HCT116 (cell line): ENCODE measurements around the gene CERS4. TPM values are rescaled to one million over a fixed set of nuclear protein-coding genes. Genes with fewer than 3 reads are reported as not detected.
"Not testable (repeated sequence)": the region's sequence is repeated elsewhere in the genome, so short reads cannot be mapped to it uniquely, and the experiment has no call there.

ENCODE experiments used
- ATAC-seq: fragments of 200-7000 bp; cut with Tn5 transposase; 2 replicates; pipeline ENCODE4 v1.9.1; 2020; ENCODE audit warnings: mild to moderate bottlenecking, moderate library complexity
- BruUV-seq: library from RNA; stranded (reverse); fragments of 400-500 nt; replicated peaks from 2 replicates; lab custom pipeline; 2021; lab: Mats Ljungman, UMichigan
- CTCF ChIA-PET: fragments of 300-600 bp; sonication (Branson Sonifier 250); formaldehyde crosslinking; loops from one replicate; lab custom pipeline; 2021; ENCODE audit warnings: antibody characterized with exemption; lab: Charles Lee
- POLR2A ChIA-PET: fragments of 300-600, 350-600 bp; sonication (Branson Sonifier 250); formaldehyde crosslinking; loops from one replicate; lab custom pipeline; 2021; ENCODE audit warnings: antibody characterized with exemption; lab: Charles Lee
- RAD21 ChIA-PET, 2 experiments: fragments of 300-600 bp; sonication (Branson Sonifier 250); formaldehyde crosslinking; loops; one replicate each; lab custom pipeline; 2023; ENCODE audit warnings: low total read pairs in 2 of 2; ENCODE audit not compliant: uncharacterized antibody in 2 of 2, unreplicated experiment in 2 of 2, low non-redundant PET in 1 of 2; lab: Charles Lee
- DNase-seq: peaks from one replicate; pipeline ENCODE4 v3.0.0-alpha.2; 2010; ENCODE audit warnings: low read depth, low spot score
- H2AFZ ChIP-seq: fragments of 200-600 bp; shearing (Covaris generic), sonication (generic); 2 replicates; pipeline ENCODE4 v1.6.1; 2017; ENCODE audit warnings: low read depth, mixed run types, mixed read lengths, antibody characterized with exemption, low read length; ENCODE audit not compliant: poor library complexity, severe bottlenecking
- H3K27ac ChIP-seq: 2 replicates; pipeline ENCODE4 v1.5.1; 2012; ENCODE audit warnings: low read depth, low read length
- H3K27me3 ChIP-seq: fragments of 200-600 bp; sonication (generic); 2 replicates; pipeline ENCODE4 v1.6.1; 2016; ENCODE audit warnings: mixed run types, low read length, mixed read lengths; ENCODE audit not compliant: insufficient read depth
- H3K36me3 ChIP-seq, 2 experiments: fragments of 200-500 bp in 1 of 2; fragments of 200-600 bp in 1 of 2; sonication (Bioruptor generic) in 1 of 2; sonication (generic) in 1 of 2; 2 replicates each; pipeline versions ENCODE4 v1.5.1 to v1.6.1; 2014 to 2016; ENCODE audit warnings: low read length in 2 of 2, inconsistent platforms in 1 of 2, mixed read lengths in 1 of 2, mixed run types in 1 of 2; ENCODE audit not compliant: insufficient read depth in 2 of 2, control insufficient read depth in 1 of 2
- H3K4me1 ChIP-seq, 2 experiments: fragments of 200-600 bp in 1 of 2; sonication (generic) in 1 of 2; 2 replicates each; pipeline versions ENCODE4 v1.5.1 to v1.6.1; 2012 to 2017; ENCODE audit warnings: low read length in 2 of 2, inconsistent platforms in 1 of 2, mild to moderate bottlenecking in 1 of 2, mixed read lengths in 1 of 2, mixed run types in 1 of 2, moderate library complexity in 1 of 2; ENCODE audit not compliant: insufficient read depth in 2 of 2, control insufficient read depth in 1 of 2
- H3K4me2 ChIP-seq: fragments of 200-600 bp; sonication (generic); 2 replicates; pipeline ENCODE4 v1.6.1; 2017; ENCODE audit warnings: mixed run types, low read length, mixed read lengths
- H3K4me3 ChIP-seq, 2 experiments: fragments of 200-600 bp in 1 of 2; sonication (generic) in 1 of 2; replicated peaks in 1 of 2; 2 replicates each; pipeline ENCODE4 v1.5.1; 2011 to 2016; ENCODE audit warnings: low read length in 2 of 2, control low read depth in 1 of 2, low read depth in 1 of 2, mild to moderate bottlenecking in 1 of 2, mixed read lengths in 1 of 2, mixed run types in 1 of 2
- H3K79me2 ChIP-seq: fragments of 200-600 bp; sonication (generic); 2 replicates; pipeline ENCODE4 v1.6.1; 2017; ENCODE audit warnings: mild to moderate bottlenecking, mixed run types, low read length, moderate library complexity, mixed read lengths; ENCODE audit not compliant: insufficient read depth
- H3K9ac ChIP-seq: fragments of 200-600 bp; sonication (generic); 2 replicates; pipeline ENCODE4 v1.6.1; 2016; ENCODE audit warnings: low read length, mixed read lengths
- H3K9me2 ChIP-seq: fragments of 200-600 bp; sonication (generic), shearing (Covaris generic); 2 replicates; pipeline ENCODE4 v1.6.1; 2017; ENCODE audit warnings: mixed run types, mild to moderate bottlenecking, moderate library complexity; ENCODE audit not compliant: insufficient read depth
- H3K9me3 ChIP-seq, 2 experiments: fragments of 200-500 bp in 1 of 2; fragments of 200-600 bp in 1 of 2; sonication (Bioruptor generic) in 1 of 2; sonication (generic) in 1 of 2; 2 replicates each; pipeline ENCODE4 v1.6.1; 2014 to 2017; ENCODE audit warnings: low read length in 2 of 2, mixed read lengths in 2 of 2, inconsistent platforms in 1 of 2, low read depth in 1 of 2, mild to moderate bottlenecking in 1 of 2, mixed run types in 1 of 2, moderate library complexity in 1 of 2; ENCODE audit not compliant: control insufficient read depth in 1 of 2, insufficient read depth in 1 of 2
- H4K20me1 ChIP-seq: fragments of 200-600 bp; sonication (generic), shearing (Covaris generic); 2 replicates; pipeline ENCODE4 v1.6.1; 2017; ENCODE audit warnings: mixed run types, mild to moderate bottlenecking, moderate library complexity; ENCODE audit not compliant: insufficient read depth
- ELF1 ChIP-seq: IDR thresholded peaks from 2 replicates; pipeline ENCODE4 v1.6.1; 2012; ENCODE audit warnings: low read depth, borderline replicate concordance
- EZH2 ChIP-seq: fragments of 200-600 bp; sonication (generic); IDR thresholded peaks from 2 replicates; pipeline ENCODE4 v1.6.1; 2017; ENCODE audit warnings: antibody characterized with exemption, mixed run types
- EZH2phosphoT487 ChIP-seq: fragments of 200-600 bp; IDR thresholded peaks from 2 replicates; pipeline ENCODE4 v1.6.1; 2018; ENCODE audit warnings: antibody characterized with exemption, borderline replicate concordance
- JUND ChIP-seq: IDR thresholded peaks from 2 replicates; pipeline ENCODE4 v1.6.1; 2012
- RAD21 ChIP-seq: IDR thresholded peaks from 2 replicates; pipeline ENCODE4 v1.6.1; 2012; ENCODE audit warnings: low read depth, mild to moderate bottlenecking
- SIN3A ChIP-seq: IDR thresholded peaks from 2 replicates; pipeline ENCODE4 v1.6.1; 2012; ENCODE audit warnings: low read depth
- SP1 ChIP-seq: IDR thresholded peaks from 2 replicates; pipeline ENCODE4 v1.6.1; 2012; ENCODE audit warnings: low read depth
- SRF ChIP-seq: IDR thresholded peaks from 2 replicates; pipeline ENCODE4 v1.6.1; 2012; ENCODE audit warnings: low read depth
- TCF7L2 ChIP-seq: IDR thresholded peaks from 2 replicates; pipeline ENCODE4 v1.7.0; 2011; ENCODE audit warnings: borderline replicate concordance, inconsistent platforms; ENCODE audit not compliant: insufficient read depth, insufficient read length; ENCODE audit errors: extremely low read depth
- YY1 ChIP-seq: IDR thresholded peaks from 2 replicates; pipeline ENCODE4 v1.6.1; 2011; ENCODE audit warnings: low read length, low read depth, moderate library complexity, mild to moderate bottlenecking; ENCODE audit not compliant: insufficient replicate concordance; ENCODE audit errors: extremely low read depth
- ZFX ChIP-seq: fragments of 450-650 bp; IDR thresholded peaks from 2 replicates; pipeline ENCODE4 v1.6.1; 2017
- intact Hi-C: fragments of 100-400 bp; cut with micrococcal nuclease; formaldehyde crosslinking; loops from 2 replicates; pipeline ENCODE4 v1.10.0; 2022
- total RNA-seq: library from RNA; stranded (reverse); gene quantifications from one replicate; pipeline ENCODE4 v1.2.1, GENCODE V29; 2021; ENCODE audit not compliant: unreplicated experiment

CERS4 gene
- total RNA-seq, 1 experiment from 2014 or later = 26.0 TPM

DNA sequence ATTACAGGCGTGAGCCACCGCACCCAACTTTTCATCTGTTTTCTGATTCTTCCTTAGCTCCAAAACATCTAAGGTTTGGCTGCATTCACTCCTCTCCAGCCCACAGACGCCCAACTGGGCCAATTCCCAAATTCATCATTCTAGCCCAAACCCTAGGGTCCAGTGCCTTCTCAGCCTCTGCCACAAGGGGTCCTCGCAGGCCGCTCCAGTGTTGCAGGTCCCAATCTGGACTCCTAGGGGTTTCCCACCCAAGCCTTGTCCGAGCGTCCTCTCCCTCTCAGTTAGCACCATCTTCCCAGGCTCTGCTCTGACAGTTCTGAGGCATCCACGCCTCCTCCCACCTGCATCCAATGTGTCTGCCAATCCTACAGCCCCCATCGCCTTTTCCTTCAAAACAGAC, 82.2 kb downstream of the CERS4 start:
- peak; percentile 82 for ATAC-seq
- CTCF ChIA-PET, H2AFZ ChIP-seq, DNase-seq, H3K27me3 ChIP-seq, H3K9me2 ChIP-seq, intact Hi-C loops, H3K4me1 ChIP-seq, BruUV-seq, POLR2A ChIA-PET, H3K36me3 ChIP-seq, H3K4me2 ChIP-seq, H3K9ac ChIP-seq, H3K79me2 ChIP-seq, H3K4me3 ChIP-seq, H4K20me1 ChIP-seq, H3K9me3 ChIP-seq, RAD21 ChIA-PET, H3K27ac ChIP-seq: not testable (repeated sequence)

DNA sequence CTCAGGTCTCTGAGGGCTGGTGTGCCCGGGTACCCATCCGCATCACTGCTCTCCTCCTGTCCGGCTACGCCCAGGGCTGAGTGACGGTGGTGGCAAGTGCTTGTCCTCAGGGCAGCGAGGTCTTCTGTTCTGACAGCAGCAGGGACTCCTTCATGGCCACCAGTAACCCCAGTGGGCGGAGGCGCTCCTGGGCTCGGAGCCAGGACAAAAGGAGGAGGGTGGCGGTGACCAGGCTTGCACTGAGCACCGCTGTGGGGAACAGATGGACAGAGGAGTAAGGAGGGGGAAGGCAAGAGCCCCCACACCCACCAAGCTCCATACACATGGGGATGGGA, 93.2 kb downstream of the CERS4 start:
- no peaks in the 10 kb centered on the region for H4K20me1 ChIP-seq
- H3K4me2 ChIP-seq = no peak overlapping the region
- no peak for DNase-seq
- H3K4me1 ChIP-seq = peaks cover 24 to 47% of the 10 kb centered on the region in 2 experiments
- H3K36me3 ChIP-seq = peaks cover 3 to 5% of the 10 kb centered on the region in 2 experiments; a peak in 1 of 4 replicates
- no peak for ATAC-seq
- peaks cover 27% of the 10 kb centered on the region for H3K79me2 ChIP-seq
- RAD21 ChIA-PET = no interaction called here
- intact Hi-C loops = no loop called here
- CTCF ChIA-PET = no interaction called here
- POLR2A ChIA-PET = no interaction called here
- H3K27ac ChIP-seq = no peak overlapping the region
- no peak overlapping the region for H3K9ac ChIP-seq
- no TSS peak for BruUV-seq
- no peaks in the 10 kb centered on the region for H3K9me2 ChIP-seq
- H3K9me3 ChIP-seq = no peaks in the 10 kb centered on the region
- no peak overlapping the region for H3K4me3 ChIP-seq
- no peaks in the 10 kb centered on the region for H3K27me3 ChIP-seq
- TF ChIP-seq JUND = no peak
- H2AFZ ChIP-seq = no peak overlapping the region

DNA sequence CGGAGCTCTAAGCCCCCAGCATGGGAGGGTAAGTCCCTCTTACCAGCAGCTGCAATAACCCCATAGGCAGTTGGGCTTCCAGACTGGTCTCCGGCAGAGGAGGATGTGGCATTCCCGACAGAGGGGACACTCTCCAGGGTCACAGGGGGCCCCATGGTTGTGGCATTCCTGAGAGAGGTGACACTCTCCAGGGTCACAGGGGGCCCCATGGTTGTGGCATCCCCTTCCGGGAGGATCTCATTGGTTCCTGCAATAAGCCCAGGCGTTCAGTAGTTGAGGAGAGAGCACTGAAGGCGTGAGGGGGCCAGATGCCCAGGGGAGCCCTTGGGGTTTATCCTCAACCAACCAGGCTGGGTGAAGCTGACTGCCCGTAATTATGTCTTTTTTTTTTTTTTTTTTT, 93.6 kb downstream of the CERS4 start:
- CTCF ChIA-PET = no interaction called here
- peaks cover 24 to 51% of the 10 kb centered on the region in 2 experiments for H3K4me1 ChIP-seq
- H3K4me2 ChIP-seq = no peak overlapping the region
- DNase-seq = no peak
- H4K20me1 ChIP-seq = no peaks in the 10 kb centered on the region
- no peak overlapping the region for H3K27ac ChIP-seq
- peaks cover 3 to 5% of the 10 kb centered on the region in 2 experiments; a peak in 1 of 4 replicates for H3K36me3 ChIP-seq
- H3K9ac ChIP-seq = no peak overlapping the region
- no peaks in the 10 kb centered on the region for H3K9me3 ChIP-seq
- no peaks in the 10 kb centered on the region for H3K27me3 ChIP-seq
- POLR2A ChIA-PET = no interaction called here
- RAD21 ChIA-PET = no interaction called here
- intact Hi-C loops = no loop called here
- no peak overlapping the region for H3K4me3 ChIP-seq
- H3K79me2 ChIP-seq = peaks cover 31% of the 10 kb centered on the region
- no TSS peak for BruUV-seq
- TF ChIP-seq EZH2phosphoT487 = no peak
- TF ChIP-seq JUND = no peak
- TF ChIP-seq EZH2 = no peak
- TF ChIP-seq ZFX = no peak
- TF ChIP-seq YY1 = no peak
- TF ChIP-seq SIN3A = no peak
- TF ChIP-seq ELF1 = no peak
- TF ChIP-seq RAD21 = no peak
- no peak for TF ChIP-seq SP1
- TF ChIP-seq TCF7L2 = no peak
- TF ChIP-seq SRF = no peak
- no peak overlapping the region for H2AFZ ChIP-seq
- no peaks in the 10 kb centered on the region for H3K9me2 ChIP-seq
- ATAC-seq = no peak
